Central memory CD4-positive, alpha-beta T cell (primary cell): Measurements from ENCODE around the gene CBLN3.
A peak's percentile ranks its signal among the peaks of the same experiment; 100 is the strongest.
"Not testable (repeated sequence)": the region's sequence is repeated elsewhere in the genome, so short reads cannot be mapped to it uniquely, and the experiment has no call there.

Source experiments
- DNase-seq: peaks from one replicate; pipeline ENCODE4 v3.0.0; 2022
- total RNA-seq, 3 experiments: gene quantifications; one replicate each; lab custom pipeline; 2026; lab: John Stamatoyannopoulos, UW

CBLN3 gene
- 2.7 to 14.6 (median 6.4) reads per million in 3 experiments for total RNA-seq

DNA sequence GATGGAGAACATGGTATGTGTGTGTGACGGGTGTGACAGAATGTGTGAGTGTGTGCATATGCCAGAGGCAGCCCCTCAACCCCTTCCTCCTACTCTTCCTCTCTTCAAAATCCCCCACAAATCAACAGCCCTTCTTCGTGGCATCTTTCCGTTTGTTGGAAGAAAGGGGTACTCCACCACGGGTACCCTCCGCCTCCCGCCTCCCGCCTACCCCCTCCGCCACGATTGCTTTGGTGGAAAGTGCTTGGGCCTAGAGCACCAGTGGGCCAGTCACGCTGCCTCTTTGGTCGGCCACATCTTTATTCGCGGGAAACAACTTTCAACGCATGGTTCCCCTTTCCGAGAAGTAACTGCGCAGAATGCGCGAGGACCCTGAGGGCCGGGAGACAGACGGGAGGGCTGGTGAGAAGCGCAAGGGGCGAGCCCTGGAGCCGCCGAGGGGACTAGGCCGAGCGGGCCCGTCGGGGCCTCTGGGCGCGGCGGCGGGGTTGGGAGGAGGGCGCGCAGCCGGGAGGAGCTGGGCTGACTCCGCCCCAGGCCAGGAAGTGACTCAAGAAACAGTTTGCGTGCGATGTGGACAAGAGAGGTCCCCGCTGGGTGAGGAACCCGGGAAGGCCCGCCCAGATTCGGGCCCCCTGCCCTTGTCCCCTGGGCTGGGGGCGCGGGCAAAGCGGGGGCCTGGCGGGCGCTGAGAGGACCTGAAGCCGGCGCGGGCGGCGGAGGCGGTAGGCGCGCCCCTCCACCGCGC, at the start of gene CBLN3, which contains the start of gene KHNYN:
TSS of gene CBLN3 (minus strand) at position 274 of the 748 bp plus-strand sequence. CDS start 614 bp downstream, outside the sequence.
TSS of gene KHNYN (plus strand) at position 560 of the 748 bp plus-strand sequence. CDS start 777 bp downstream, outside the sequence.
- DNase-seq = peak; percentile 85

DNA sequence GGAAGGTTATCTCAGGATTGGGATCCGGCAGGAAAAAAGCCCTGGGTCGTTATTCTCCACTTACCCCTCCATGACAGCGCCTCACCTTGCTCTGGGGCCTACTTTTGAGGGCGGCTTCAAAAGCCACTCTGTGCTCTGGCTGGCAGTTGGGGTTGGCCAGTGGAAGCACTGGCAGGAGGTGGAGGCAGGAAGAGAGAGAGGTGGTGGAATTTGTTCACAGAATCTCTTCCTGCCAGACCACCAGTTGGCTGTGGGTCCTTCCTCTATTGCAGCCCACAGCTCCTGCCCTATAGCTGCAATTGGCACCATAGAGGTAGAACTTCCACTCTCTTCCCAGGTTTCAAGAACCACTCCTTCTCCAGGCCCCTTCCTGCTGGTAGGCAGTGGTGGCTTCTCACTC, 45.8 kb upstream of the CBLN3 start:
- DNase-seq = no peak

DNA sequence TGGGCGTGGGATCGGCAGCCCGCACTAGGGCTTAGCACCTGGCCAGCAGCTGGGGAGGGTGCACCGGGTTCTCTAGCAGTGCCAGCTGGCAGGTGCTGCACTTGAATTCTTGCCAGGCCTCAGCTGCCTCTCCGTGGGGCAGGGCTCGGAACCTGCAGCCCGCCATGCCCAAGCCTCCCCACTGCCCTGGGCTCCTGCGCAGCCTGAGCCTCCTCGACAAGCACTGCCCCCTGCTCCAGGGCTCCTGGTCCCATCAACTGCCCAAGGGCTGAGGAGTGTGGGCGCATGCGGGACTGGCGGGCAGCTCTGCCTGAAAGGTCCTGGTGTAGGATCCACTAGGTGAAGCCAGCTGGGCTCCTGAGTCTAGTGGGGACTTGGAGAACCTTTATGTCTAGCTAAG, 43.7 kb upstream of the CBLN3 start:
- no peak for DNase-seq

DNA sequence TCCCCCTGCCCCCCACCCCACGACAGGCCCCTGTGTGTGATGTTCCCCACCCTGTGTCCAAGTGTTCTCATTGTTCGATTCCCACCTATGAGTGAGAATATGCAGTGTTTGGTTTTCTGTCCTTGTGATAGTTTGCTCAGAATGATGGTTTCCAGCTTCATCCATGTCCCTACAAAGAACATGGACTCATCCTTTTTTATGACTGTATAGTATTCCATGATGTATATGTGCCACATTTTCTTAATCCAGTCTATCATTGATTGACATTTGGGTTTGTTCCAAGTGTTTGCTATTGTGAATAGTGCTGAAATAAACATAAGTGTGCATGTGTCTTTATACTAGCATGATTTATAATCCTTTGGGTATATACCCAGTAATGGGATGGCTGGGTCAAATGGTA, 41.0 kb upstream of the CBLN3 start:
- DNase-seq = not testable (repeated sequence)

DNA sequence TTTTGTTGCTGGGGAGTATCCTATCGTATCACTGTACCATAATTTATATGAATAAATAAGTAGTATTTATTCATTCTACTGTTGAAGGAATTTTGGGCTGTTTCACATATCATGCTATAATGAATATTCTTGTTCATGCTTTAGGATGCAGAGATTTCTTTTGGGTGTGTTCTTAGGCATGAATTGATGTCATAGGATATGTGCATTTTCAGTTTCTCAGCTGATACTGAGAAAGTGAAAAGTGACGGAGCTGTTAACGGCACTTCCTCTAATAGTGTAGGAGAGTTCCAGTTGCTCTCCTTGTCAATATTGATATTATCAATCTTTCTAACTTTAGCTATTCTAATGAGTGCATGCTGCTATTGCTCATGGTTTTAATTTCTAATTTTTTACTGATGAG, 36.3 kb upstream of the CBLN3 start:
- DNase-seq = no peak

DNA sequence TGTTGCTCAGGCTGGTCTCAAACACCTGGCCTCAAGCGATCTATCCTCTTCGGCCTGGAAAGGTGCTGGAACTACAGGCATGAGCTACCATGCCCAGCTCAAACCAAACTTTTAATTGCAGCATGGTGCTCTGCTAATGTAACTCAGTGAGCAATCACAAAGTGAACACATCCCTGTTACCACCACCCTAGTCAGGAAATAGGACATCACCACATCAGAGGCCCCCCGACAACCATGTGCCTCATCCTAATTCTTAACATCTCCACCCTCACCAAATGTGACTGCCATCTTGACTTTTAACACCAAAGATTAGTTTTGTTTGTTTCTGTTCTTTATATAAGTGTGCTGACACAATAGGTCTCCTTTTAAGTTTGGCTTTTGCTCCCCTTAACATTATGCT, 35.9 kb upstream of the CBLN3 start:
- DNase-seq = no peak

DNA sequence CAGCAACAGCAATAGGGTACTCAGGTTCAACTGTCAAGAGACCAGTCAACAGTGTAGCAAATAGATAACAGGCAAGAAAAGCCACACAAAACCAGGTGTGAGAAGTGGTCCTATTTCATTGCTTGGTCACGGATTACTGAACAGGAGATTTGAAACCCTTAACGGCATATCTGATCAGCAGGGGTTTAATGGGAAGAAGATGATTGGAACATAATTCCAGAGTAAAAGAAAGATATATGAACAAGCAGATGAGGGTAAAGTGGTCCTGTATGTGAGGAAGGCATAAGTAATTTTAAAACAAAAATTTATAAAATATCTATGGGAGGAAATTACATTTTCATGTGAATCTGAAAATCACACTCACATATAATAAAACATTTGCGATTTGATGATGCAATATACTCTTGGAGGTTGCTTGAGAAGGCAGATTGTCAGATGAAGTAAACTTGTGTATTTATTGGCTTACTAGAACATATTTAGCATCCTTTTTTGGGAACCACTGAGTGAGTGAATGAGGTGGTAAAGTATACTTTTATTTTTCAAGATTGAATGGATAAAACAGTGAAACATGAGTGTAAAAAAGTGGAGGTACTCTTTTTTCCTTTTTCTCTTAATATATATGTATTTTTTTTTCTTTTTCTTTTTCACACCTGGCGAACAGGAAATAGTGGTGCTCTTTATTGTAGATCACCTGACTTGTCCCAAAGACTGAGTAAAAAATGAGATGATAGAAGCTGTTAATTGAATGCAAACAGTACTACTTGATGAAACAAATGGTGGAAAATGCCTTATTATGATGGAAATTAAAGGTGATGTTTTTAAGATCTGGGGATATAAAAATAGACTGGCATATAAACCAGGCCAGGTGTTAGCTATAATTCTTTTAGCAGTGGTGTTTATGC, 34.7 kb upstream of the CBLN3 start:
- DNase-seq = no peak

DNA sequence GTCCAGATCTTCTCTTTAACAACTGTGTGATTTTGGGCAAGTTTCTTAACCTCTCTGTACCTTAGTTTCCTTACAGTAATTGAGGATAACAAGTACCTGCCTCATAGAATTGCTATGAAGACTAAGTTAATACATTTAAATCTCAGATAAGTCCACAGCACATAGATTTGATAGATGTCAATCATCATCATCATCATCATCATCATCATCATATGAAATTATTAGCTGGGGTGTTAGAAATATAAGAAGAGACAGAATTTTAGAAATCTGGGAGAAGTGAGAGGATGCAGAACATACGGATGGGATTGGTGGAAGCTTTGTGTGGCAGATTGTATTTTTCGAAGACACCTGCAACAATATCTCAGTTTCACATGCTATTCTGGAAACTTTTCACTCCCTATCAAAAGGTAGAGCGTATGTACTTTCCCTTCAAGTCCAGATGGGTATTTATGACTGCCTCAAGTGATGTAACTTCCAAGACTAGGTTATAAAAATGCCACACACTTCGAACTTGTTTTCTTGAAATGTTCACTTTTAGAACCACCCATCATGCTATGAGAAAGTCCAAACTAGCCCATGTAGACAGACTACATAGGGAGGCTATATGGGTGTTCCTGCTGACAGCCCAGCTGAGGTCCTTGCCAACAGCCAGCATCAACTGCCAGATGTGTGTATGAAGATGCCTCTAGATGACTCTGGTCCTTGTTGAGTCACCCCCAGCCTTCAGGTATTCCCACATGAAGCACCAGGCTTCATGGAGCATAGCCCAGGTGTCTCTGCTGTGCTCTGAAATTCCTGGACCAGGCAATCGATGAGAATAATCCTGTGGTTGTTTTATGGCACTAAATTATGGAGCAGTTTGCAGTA, 33.8 kb upstream of the CBLN3 start:
- no peak for DNase-seq

DNA sequence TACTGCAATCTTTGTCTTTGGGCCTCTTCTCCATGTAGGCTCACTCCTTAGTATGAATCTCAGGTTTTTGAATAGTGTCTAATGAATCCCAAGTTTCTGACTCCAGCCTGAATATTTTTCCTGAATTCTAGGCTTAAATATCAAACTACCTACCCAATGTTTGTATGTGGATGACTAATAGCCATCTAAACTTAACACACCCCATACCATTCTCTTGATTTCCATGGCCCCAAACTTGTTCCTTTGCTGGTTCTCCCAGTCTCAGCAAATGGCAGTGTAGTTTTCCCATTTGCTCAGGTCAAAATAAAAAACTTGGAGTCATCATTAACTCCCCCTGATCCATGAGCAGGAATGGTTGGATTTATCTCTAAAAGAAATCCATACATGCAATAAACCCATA, 31.9 kb upstream of the CBLN3 start:
- DNase-seq = no peak

DNA sequence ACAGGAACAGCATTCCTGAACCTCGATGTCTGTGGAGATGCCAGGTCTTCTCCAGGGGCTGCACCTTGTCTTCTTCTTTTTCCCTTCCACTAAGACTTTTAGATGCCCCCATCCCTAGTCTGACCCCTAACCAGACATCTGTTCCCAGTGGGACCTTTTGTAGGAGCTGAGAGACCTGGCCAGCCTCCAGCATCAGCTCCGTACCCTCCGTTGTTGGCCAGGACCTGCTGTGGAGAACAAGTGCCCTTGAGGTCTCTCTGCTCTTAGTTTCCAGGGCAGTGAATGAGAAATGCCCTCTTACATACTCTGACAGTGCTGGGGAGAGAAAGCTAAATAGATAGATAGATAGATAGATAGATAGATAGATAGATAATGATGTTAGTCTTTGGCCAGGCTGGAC, 29.9 kb upstream of the CBLN3 start:
- no peak for DNase-seq

DNA sequence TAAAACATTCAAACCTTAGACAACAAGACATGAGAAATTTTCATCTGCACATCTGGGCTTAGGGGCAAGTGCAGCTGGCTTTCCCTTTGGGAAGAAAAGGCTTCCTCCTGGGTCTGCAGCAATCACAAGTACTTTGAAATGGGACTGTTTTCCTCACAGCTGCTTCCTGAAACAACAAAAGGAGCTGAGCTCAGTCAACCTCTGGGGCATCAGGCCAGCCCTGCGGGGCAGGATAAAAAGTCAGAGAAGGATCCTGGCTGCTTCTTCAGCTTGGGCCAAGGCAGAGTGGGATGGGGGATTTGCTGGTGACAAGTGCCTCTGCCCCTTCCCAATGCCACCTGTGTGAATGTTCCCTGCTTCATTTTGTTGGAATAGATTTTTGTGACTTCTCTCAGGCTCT, 29.3 kb upstream of the CBLN3 start:
- DNase-seq = no peak

DNA sequence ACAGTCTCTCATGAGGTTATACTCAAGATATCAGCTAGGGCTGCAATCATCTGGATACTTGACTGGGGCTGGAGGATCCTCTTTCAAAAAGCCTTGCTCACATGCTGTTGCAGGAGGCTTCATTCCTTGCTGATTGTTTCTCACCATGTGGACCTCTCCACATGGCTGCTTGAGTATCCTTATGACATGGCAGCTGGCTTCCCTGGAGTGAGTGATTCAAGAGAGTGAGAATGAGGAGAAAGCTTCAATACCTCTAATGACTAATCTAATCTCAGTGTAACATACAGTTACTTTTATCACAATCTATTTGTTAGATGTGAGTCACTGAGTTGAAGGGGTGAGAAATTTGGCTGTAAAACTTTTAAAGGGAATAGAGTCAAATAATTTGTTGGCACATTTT, 27.5 kb upstream of the CBLN3 start:
- DNase-seq = no peak

DNA sequence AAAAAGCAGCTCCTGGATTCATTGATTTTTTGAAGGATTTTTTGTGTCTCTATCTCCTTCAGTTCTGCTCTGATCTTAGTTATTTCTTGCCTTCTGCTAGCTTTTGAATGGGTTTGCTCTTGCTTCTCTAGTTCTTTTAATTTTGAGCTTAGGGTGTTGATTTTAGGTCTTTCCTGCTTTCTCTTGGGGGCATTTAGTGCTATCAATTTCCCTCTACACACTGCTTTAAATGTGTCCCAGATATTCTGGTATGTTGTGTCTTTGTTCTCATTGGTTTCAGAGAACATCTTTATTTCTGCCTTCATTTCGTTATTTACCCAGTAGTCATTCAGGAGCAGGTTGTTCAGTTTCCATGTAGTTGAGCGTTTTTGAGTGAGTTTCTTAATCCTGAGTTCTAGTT, 21.4 kb upstream of the CBLN3 start:
- DNase-seq = not testable (repeated sequence)

DNA sequence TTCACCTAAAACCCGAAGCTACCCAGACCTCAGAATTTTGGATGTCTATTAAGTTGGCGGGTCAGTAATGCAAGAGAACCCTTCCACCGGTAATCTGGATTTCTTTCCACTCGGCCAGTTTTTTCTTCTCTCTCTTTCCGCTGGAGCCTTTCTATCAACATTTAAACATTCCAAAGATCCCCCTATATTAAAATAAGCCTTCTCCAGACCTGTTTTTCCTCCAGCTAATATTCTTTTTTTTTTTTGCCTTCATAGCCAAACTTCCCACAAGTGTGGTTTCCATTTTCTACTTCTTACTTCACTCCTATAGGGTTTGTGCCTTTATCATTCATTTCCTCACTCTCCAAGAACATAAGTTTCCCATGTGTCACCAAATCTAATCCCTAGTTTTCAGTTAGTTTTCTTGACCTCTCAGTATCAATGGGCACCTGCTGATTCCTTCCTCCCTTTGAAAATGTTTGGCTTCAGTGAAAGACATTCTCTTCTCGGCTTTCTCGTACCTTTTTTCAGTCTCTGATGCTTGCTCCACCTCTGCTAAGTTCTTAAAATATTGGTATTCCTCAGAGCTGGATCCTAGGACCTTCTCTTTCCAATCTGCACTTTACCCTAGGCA, 13.7 kb upstream of the CBLN3 start:
- DNase-seq = no peak

DNA sequence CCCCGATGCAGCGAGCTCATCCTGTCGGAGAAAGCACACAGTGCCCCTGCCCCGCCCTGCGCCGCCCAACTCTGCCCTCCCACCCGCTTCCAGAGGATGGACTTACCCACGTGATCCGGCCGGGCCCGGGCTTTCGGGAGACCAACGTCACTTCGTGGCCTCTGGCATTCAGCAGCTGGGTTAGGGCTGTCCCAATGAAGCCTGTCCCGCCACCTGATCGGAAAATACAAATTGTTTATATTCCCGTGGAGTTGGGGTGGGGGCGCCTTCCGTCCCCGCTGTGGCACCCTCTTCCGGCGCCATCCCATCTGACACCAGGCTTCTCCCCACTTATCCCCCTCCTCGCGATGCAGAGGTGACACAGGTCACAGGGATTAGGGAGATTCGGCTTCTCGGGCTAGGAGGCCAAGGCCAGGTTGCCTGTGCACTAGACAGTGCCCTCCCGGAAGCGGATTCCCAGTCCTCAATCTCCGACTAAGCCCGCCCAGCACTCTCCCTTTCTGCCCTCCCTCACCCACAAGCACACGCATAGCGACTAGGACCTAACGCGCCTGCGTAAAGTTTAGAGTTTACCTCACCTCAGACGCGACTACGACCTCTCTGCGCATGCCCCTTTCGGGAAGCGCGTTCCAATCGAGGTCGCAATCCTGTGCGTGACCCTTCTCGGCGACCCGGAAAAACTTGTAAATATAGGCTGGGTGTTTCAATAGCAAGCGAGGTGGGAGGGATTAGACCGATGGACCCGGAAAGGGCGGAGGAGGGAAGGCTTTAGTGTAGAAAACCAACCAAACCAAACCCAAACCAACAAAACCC, 13.0 kb upstream of the CBLN3 start, which contains the start of gene SDR39U1:
TSS of gene SDR39U1 (minus strand) at position 537 of the 813 bp plus-strand sequence. CDS start at position 530, 7 bp downstream.
- peak; percentile 99 for DNase-seq

DNA sequence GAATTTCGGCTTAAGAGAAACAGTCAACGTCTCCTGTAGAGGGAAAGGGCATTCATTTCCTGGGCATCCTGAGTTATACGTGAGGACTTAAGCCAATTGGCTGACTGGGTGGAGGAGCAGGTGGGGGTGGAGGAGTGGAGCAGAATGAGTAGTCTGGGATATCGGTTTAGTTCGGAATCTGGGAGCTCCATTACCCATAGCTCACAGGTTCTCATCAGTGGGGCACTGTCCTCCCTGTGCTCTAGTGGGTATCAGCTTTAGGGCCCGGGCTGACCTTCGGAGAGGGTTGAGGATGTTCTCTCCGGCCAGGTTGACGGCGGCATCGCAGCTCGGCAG, 12.4 kb upstream of the CBLN3 start:
- DNase-seq = no peak

DNA sequence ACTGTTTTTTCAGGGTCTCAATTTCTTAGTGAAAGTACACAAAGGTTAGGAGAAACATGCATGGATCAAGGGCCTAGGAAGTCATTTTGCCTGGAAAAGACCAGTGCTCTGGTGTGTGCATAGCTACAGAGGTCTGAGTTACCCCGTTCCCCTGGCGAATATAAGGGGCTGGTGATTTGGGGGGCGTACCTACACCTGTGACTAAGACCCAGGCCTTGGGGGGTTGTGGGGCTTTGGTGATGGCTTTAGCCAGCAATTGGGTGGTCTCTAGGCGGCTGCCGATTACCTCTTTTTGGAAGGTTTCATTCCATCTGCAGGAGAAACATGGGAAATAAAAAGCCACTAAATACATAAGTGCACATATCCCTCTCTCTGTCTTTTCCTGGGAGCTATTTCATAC, 12.0 kb upstream of the CBLN3 start:
- no peak for DNase-seq

DNA sequence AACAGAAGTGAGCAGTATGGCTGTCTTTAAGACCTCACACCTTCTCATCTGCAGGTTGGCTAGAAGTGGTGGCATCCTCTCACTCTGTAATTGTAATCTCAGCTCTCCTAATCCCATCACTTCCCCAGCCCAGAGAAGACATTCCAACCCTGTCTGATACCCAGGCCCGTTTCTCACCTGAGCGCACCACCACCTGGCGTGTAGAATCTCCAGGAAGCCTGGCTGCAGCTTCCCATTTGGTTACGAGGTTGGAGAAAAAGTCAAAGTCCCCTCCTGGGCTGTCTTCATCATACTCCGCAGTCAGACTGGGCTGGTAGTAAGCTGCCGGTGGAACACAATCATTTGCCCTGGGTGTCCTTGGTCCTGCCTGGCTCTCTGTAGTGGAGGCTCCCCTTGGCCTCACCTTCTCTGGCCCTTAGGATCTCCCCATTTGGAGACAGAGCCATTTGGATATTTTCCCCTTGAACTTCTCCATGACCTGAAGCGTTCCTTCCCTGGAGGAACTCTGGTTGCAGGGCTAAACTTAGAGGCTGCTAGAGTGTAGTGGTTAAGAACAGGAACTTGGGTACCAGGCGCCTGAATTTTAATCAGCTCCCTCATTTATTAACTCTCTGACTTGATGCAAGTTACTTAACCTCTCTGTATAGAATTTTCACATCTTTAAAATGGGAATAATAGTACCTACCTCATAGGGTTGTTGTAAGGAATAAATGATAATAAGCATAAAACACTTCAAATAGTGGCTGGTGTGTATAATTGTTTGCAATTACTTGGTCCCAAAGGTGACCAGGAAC, 11.3 kb upstream of the CBLN3 start:
- no peak for DNase-seq

DNA sequence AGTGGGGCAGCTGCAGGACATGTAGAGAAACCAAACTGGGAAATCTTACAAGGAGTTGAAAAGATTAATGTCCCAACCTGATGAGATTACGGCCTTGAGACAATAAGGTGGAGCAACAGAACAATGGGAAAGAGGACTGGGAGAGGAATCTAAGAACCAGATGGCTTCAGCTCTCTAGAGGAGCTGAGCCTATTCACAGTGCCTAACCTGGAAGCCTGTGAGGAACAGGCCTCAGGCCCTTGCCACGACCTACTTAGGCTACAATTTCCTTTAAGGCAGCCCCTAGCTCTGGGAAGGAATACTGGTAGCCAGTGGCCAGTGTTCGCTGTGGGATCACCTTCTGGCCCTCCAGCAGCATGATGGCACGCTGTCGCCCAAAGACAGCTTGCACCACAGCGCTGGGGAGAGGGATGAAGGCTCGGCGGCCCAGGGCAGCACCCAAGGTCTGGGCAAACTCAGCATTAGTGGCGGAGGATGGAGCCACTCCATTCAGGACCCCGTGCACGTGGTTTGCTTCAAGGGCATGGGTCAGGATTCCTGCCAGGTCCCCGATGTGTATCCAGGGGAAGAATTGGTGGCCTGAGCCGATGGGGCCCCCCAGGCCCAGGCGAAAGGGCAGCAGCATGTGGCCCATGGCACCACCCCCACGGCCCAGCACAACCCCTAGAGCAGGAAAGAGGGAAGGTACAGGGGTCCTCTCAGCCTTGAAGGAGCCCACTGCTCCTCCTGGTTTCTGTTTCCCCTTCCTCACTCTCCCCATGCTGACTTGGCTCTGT, 10.6 kb upstream of the CBLN3 start:
- no peak for DNase-seq

DNA sequence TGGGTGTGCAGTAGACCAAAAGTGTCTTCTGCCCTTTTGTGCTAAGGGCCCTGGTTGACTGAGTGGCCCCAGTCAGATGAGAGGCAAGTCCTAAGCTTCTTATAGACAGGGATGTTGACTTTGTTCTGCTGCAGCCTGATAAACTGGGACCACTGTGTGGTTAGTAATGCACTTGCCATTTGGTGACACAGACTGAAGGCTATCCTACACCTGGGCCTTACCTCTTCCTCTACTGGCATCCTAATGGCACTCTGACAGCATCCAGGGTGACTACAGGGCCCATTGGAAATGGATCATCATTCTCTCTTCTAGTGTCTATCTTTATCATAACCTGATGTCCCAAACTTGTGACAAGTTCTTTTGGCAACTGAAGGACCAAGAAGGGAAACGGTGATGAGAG, 9.8 kb upstream of the CBLN3 start:
- DNase-seq = no peak
